HepG2 (cell line): Measurements from ENCODE around the gene SLCO3A1. TPM values are rescaled to one million over a fixed set of nuclear protein-coding genes. Genes with fewer than 3 reads are reported as not detected.

Source experiments
- HNRNPL ChIP-seq: fragments of 200-400 bp; formaldehyde crosslinking; IDR thresholded peaks from 2 replicates; pipeline ENCODE4 v1.6.1; 2017; ENCODE audit warnings: mild to moderate bottlenecking, low read depth, low read length
- KDM6A ChIP-seq: IDR thresholded peaks from 2 replicates; pipeline ENCODE4 v1.6.1; 2016; ENCODE audit warnings: low read depth
- TEAD2 ChIP-seq: sonication (generic); formaldehyde crosslinking; IDR thresholded peaks from 2 replicates; pipeline ENCODE4 v1.9.0; 2021; ENCODE audit warnings: missing genetic modification reagents
- ZNF317 ChIP-seq: sonication (generic); formaldehyde crosslinking; IDR thresholded peaks from 2 replicates; pipeline ENCODE4 v1.5.0; 2020; ENCODE audit warnings: mild to moderate bottlenecking, missing genetic modification reagents
- ZNF839 ChIP-seq: sonication (generic); formaldehyde crosslinking; IDR thresholded peaks from 2 replicates; pipeline ENCODE4 v1.4.0; 2020; ENCODE audit warnings: missing genetic modification reagents, mild to moderate bottlenecking, borderline replicate concordance
- polyA plus RNA-seq, 8 experiments: library from polyadenylated mRNA; depleted of rRNA in 3 of 8; stranded (reverse) in 7 of 8; unstranded in 1 of 8; fragments of >200 nt; fragmentation: Illumina TruSeq in 4 of 8; extraction: Trizol in 4 of 8; gene quantifications; 2 replicates each; pipeline versions ENCODE4 v1.2.1 to v1.2.3, GENCODE V29; 2011 to 2016; ENCODE audit warnings: low read depth in 4 of 8, missing spikeins in 1 of 8, mixed read lengths in 1 of 8; ENCODE audit not compliant: insufficient read depth in 1 of 8
- total RNA-seq, 5 experiments: library from RNA; depleted of rRNA; stranded (reverse); fragments of >200 nt; fragmentation: Illumina TruSeq; extraction: Trizol; gene quantifications; 2 replicates each; pipeline ENCODE4 v1.2.3, GENCODE V29; 2016; ENCODE audit warnings: low read depth in 1 of 5
- TF ChIP-seq, protein P1 (sequence below): sonication (generic); formaldehyde crosslinking; IDR thresholded peaks from 2 replicates; pipeline ENCODE4 v1.4.0; 2020; ENCODE audit warnings: missing genetic modification reagents
- TF ChIP-seq, protein P2 (sequence below): sonication (generic); formaldehyde crosslinking; IDR thresholded peaks from 2 replicates; pipeline ENCODE4 v1.4.0; 2020; ENCODE audit warnings: mild to moderate bottlenecking, missing genetic modification reagents

SLCO3A1 gene
- total and polyA plus RNA-seq, 2 of the 13 experiments (the other 11 are each of a cell fraction or from before 2014, with no cell fraction given), result 0.02 TPM; not detected in 1

DNA sequence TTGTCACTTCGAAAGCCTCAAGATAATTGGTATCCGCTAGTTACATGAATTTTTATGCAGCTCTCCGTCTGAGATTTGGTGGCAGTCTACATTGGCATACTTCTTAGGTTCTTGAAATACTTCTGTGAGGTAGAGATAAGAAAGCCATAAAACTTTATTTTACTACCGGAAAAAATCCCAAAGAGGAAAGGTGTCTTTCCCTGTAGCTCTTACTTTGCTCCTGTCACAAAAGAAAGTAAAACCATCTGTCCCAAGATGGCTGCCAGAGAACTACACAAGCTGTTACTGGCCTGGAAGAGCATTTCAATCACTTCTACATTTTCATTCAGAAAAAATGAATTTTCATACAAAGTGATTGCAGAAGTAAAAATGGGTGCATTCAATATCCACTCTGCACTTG is 325.4 kb downstream of the SLCO3A1 start (continued):
- TF ChIP-seq, protein P1, sequence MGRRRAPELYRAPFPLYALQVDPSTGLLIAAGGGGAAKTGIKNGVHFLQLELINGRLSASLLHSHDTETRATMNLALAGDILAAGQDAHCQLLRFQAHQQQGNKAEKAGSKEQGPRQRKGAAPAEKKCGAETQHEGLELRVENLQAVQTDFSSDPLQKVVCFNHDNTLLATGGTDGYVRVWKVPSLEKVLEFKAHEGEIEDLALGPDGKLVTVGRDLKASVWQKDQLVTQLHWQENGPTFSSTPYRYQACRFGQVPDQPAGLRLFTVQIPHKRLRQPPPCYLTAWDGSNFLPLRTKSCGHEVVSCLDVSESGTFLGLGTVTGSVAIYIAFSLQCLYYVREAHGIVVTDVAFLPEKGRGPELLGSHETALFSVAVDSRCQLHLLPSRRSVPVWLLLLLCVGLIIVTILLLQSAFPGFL (CRISPR knock-in tag), result no peak
- no peak for TF ChIP-seq ZNF317
- TF ChIP-seq ZNF839 (CRISPR knock-in tag), result no peak
- TF ChIP-seq, protein P2, sequence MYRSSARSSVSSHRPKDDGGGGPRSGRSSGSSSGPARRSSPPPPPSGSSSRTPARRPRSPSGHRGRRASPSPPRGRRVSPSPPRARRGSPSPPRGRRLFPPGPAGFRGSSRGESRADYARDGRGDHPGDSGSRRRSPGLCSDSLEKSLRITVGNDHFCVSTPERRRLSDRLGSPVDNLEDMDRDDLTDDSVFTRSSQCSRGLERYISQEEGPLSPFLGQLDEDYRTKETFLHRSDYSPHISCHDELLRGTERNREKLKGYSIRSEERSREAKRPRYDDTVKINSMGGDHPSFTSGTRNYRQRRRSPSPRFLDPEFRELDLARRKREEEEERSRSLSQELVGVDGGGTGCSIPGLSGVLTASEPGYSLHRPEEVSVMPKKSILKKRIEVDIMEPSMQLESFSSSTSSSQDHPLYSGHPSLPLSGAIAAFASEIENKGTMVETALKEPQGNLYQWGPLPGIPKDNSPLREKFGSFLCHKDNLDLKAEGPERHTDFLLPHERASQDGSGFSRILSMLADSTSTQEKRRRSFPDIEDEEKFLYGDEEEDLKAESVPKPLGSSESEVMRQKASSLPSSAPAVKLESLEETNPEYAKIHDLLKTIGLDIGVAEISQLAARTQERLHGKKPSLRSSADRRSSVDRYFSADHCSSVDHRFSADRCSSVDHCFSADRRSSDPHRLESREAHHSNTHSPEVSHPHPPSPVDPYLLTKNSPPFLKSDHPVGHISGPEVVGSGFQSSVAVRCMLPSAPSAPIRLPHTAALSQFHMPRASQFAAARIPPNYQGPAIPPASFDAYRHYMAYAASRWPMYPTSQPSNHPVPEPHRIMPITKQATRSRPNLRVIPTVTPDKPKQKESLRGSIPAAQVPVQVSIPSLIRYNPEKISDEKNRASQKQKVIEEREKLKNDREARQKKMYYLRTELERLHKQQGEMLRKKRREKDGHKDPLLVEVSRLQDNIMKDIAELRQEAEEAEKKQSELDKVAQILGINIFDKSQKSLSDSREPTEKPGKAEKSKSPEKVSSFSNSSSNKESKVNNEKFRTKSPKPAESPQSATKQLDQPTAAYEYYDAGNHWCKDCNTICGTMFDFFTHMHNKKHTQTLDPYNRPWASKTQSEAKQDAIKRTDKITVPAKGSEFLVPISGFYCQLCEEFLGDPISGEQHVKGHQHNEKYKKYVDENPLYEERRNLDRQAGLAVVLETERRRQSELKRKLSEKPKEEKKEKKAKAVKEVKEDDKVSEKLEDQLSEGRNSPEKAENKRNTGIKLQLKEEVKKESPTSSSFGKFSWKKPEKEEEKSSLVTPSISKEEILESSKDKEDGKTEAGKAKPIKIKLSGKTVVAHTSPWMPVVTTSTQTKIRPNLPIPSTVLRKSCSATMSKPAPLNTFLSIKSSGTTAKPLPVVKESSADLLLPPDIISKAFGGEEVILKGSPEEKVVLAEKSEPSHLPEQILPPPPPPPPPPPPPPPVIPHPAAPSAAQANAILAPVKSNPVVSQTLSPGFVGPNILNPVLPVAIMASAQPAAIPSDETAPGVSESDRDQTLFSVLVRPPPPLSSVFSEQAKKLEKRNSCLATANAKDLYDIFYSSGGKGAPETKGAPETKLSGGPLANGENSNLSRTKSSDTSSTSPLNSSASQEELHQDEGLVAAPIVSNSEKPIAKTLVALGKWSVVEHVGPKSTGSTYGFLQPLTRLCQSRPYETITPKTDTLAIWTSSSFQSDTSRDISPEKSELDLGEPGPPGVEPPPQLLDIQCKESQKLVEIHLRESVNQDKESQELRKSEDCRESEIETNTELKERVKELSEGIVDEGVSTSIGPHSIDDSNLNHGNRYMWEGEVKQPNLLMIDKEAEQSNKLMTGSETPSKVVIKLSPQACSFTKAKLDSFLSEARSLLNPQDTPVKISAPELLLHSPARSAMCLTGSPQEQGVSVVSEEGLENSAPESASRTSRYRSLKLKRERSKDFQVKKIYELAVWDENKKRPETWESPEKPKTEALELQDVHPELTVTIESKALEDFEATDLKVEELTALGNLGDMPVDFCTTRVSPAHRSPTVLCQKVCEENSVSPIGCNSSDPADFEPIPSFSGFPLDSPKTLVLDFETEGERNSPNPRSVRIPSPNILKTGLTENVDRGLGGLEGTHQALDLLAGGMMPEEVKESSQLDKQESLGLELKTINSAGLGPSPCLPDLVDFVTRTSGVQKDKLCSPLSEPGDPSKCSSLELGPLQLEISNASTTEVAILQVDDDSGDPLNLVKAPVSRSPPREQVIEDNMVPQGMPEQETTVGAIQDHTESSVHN, result no peak
- no peak for TF ChIP-seq KDM6A (CRISPR knock-in tag)
- TF ChIP-seq TEAD2, result no peak
- TF ChIP-seq HNRNPL, result no peak
